ENCODE data around the gene NRIP3. TPM values are rescaled to one million over a fixed set of nuclear protein-coding genes. Genes with fewer than 3 reads are reported as not detected.

Gene NRIP3
- total and polyA plus RNA-seq, 9 of the 15 experiments (the other 6 are each of a cell fraction or from before 2014, with no cell fraction given) = 4.4 to 18.7 (median 11.6) TPM

- WGBS (ENCODE audit: insufficient coverage, low coverage, missing lambda C conversion rate) = 8% methylated on average over 5 of the region's 5 CpGs
- Histone ChIP-seq H3K27me3 (ENCODE audit: control insufficient read depth in 2 of 2, insufficient read depth in 2 of 2, low read length in 2 of 2) (peaks cover 20 to 63% of the 10 kb centered on the region in 2 experiments), H3K4me1 (replicated peaks in 1 of 2; ENCODE audit: control insufficient read depth in 2 of 2, insufficient read depth in 2 of 2, low read length in 2 of 2) (no peaks in the 10 kb centered on the region), H3K4me3 (no peak overlapping the region), H3K9ac (ENCODE audit: insufficient read depth in 1 of 2, low read depth in 2 of 2, low read length in 2 of 2) (no peak overlapping the region), H3K9me3 (replicated peaks; ENCODE audit: control insufficient read depth, insufficient read depth, low read depth, low read length) (no peaks in the 10 kb centered on the region), H3K4me2 (ENCODE audit: insufficient read depth, low read length) (no peak overlapping the region), H3K27ac (ENCODE audit: extremely low read depth, low read depth, low read length) (no peak overlapping the region), H3K9me1 (ENCODE audit: control insufficient read depth, insufficient read depth, low read length) (no peaks in the 10 kb centered on the region), H3K36me3 (ENCODE audit: control insufficient read depth, insufficient read depth, low read length) (no peaks in the 10 kb centered on the region), H3K79me2 (ENCODE audit: control insufficient read depth, insufficient read depth, low read length) (no peaks in the 10 kb centered on the region), H4K20me1 (replicated peaks; ENCODE audit: control insufficient read depth, insufficient read depth, low read length) (no peaks in the 10 kb centered on the region; the same call in 1 of the 2 replicates), H2AFZ (ENCODE audit: low read depth, low read length) (no peak overlapping the region)
- in situ Hi-C loops (cut with MboI) = no loop called here
- POLR2A ChIA-PET = interaction anchor here (0.6 to 1.6 kb wide), 3 partner anchors 8 to 23 kb away, joined by 3 to 6 read pairs (median 3); no protein-coding TSS in a partner anchor
- no TSS peak for BruUV-seq (replicated peaks)
- no peak for ATAC-seq
- intact Hi-C loops (cut with micrococcal nuclease) = no loop called here
- no peak for FAIRE-seq
- CTCF ChIA-PET (ENCODE audit: low intra/inter-chr PET ratio) = no interaction called here
- TF ChIP-seq SNIP1 (IDR thresholded peaks at IDR 0.05; ENCODE audit: low read depth) (no peak), ZZZ3 (IDR thresholded peaks at IDR 0.05) (no peak), E2F4 (CRISPR knock-in tag; IDR thresholded peaks at IDR 0.05; ENCODE audit: low read depth) (no peak), SMARCB1 (IDR thresholded peaks at IDR 0.05; ENCODE audit: insufficient read length, low read depth) (no peak), NFYB (IDR thresholded peaks at IDR 0.05; ENCODE audit: extremely low read depth, insufficient read length) (no peak), HDGF (IDR thresholded peaks at IDR 0.05) (no peak)
- DNase-seq (ENCODE audit: extremely low read depth in 1 of 4, low spot score in 3 of 4) = no peak
Measured at GRCh38 chr11:9030601-9031000, 26.8 kb upstream of the NRIP3 start.

Measured in K562 (cell line).